Activated naive CD8-positive, alpha-beta T cell treated with anti-CD3 and anti-CD28 coated beads, Interleukin-2, amount 50 U/mL, for 16 hours (primary cell): ENCODE data around the gene LTB4R2.

ENCODE experiments used
- DNase-seq: peaks from one replicate; pipeline ENCODE4 v3.0.0-alpha.2; 2020; ENCODE audit warnings: low read depth, low spot score

Gene LTB4R2

GRCh38 chr14:24309538-24310264, at the start of gene LTB4R2:
Gene LTB4R2, plus strand, starts transcription at chr14:24310140. Its CDS starts 525 bp downstream, at chr14:24310665.
- no peak for DNase-seq

DNA sequence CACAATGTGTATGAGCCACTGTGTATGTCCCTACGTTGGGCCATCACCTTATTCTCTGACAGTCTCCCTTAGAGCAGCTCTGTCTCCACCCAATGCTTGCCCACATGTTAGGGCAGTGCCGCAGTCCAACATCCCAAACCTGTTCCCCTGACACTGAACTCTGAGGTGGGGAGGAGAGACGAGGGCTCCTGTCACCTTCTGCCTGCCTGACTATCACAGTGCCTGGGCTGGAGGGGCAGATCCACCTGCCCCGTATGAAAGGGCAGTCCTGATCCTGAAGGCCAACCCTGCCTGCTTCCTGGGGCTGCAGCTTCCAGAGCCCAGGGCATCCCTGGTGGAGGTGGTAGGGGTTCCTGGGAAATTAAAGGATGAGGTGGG, 49.2 kb upstream of the LTB4R2 start:
- no peak for DNase-seq

GRCh38 chr14:24261256-24261968, 48.5 kb upstream of the LTB4R2 start:
- no peak for DNase-seq

GRCh38 chr14:24261969-24262327, 48.0 kb upstream of the LTB4R2 start:
- no peak for DNase-seq

DNA sequence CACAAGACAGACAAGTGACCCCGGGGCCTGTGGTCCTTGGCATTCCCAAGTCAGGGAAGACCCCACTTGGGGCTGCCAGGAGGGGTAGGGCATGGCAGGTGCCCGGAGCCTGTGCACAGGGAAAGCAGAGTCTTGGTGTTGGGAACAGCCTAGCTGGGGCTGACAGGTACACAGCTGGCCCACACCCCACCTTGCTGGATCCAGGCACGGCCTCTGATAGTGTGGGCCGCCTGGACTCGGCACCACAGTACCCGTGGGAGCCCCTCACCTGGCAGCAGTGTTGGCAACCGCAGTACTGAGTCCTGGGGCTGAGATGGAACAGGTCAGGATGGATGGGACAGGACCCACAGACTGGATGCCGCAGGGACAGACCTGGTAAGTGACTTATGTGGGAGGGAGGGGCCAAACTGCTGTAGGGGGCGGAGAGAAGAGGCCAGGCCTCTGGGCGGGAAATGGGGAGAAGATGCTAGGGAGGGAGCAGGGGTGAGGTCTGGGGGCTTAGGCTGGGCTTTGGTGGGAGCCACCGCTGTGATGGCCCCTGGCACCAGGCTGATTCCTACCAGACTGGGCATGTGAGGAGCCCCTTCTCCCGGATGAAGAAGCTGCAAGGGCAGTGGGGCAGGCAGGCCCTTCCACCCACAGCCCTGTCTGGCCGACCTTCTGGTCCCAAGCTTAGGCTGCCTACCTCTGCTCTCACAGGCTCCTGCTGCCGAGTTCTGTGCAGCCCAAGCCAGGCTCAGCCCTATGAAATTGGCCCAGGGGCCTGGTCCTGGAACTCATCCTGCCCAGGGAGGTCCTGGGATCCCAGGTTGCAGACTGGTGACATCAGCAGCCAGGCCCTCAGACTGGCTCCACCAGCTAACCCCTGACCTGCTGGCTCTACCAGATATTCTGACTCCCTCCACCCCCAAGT, 46.9 kb upstream of the LTB4R2 start, which contains the start of gene TGM1:
Gene TGM1, minus strand, starts transcription at position 357 of the 913 bp plus-strand sequence. CDS start 825 bp downstream, outside the sequence.
- no peak for DNase-seq

- no peak for DNase-seq
These were observed 46.1 kb upstream of the LTB4R2 start for GRCh38 chr14:24263848-24264247.

DNA sequence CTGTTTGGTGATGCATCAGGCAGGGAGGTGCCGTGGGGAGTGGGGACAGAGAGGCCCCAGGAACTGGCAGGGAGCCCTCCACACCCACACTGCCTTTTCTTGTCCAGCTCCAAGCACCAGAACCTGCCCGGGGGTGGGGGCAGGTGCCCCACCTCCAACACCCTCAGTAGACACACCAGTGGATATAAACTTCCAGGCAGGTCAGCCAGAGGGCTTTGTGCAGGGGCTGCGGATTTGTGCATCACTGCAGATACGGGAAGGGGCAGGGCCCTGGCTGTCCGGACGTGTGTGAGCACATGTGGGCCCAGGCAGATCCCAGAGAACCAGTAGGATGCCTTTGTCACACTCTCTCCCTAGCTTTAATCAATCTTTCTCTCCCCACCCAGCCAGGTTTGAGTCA, 45.6 kb upstream of the LTB4R2 start:
- DNase-seq: no peak

DNA sequence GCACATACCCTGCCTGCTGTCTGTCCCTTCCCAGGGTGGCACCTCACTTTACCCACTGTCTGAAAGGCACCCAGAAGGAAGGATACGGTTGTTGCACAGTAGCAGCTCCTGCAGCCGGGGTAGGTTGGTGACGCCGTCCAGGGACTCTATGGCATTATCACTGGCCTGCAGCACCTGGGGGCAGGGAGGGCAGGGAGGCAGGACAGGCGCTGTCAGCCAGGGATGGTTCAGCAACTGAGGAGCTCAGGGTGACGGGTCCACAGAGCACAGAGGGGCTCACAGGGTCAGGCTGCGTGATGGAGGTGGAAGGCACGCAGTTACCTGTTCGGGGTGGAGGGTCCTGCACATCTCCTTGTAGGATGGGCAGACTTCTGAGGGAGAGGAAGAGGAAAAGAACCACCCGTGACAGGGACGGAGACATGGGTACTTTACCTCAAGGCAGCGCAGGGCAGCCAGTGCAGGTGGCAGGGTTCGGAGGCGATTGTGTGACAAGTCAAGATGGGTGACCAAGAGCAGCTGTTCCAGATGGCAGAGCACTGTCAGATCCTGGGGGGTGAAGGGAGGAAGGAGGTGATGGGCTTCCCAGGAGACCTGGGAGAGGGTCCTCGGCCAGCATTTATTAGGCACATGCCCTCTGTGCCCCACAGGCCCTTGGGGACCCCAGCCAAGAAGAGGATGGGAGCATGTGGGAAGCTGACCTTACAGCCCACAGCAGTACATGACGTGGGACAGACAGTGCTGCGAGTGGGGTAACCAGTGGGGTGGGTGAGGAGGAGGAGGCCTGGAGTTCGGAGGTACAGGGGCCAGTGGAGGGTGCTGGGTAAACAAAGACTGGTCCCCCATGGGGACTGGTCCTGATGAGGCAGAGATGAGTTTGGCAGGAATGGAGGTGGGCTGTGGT, 43.3 kb upstream of the LTB4R2 start:
- no peak for DNase-seq

GRCh38 chr14:24267516-24267915, 42.4 kb upstream of the LTB4R2 start:
- no peak for DNase-seq

DNA sequence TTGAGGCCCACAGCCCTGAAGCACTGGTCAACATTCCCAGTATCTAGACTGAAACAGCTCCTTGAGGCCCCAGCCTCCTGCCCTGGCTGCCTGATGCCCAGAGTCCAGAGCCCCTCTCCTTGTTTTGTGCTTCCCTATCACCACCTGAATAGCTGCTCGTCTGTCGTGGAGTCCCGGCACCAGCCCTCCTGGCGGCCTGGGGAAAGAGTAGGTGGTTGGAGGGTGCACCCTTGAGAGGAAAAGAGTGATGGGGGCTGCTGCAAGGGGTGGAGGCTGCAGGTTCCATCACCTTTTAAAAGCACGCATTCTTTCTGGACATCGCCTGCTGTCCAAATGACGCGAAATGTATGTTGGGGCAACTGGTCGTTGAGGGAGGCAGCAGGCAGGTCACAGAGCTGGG, 41.7 kb upstream of the LTB4R2 start:
- no peak for DNase-seq

DNA sequence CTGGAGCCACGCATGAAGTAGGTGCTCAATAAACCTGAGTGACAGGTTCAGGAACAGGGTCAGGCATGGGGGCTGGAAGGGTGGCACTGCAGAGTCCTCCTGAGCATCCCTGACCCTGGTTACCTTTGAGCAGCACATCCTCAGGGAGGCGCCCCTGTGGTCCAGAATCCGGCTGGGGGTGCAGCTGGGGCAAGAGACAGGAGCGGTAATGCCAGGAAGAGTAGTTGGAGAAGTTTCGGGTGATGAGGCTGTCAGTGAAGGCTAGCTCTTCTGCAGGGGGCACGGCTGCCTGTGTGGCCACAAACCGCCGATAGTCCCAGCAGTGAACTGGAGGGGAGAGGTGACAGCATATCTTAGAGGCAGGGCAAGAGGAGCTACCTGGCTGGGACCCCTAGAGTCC, 40.6 kb upstream of the LTB4R2 start:
- no peak for DNase-seq

DNA sequence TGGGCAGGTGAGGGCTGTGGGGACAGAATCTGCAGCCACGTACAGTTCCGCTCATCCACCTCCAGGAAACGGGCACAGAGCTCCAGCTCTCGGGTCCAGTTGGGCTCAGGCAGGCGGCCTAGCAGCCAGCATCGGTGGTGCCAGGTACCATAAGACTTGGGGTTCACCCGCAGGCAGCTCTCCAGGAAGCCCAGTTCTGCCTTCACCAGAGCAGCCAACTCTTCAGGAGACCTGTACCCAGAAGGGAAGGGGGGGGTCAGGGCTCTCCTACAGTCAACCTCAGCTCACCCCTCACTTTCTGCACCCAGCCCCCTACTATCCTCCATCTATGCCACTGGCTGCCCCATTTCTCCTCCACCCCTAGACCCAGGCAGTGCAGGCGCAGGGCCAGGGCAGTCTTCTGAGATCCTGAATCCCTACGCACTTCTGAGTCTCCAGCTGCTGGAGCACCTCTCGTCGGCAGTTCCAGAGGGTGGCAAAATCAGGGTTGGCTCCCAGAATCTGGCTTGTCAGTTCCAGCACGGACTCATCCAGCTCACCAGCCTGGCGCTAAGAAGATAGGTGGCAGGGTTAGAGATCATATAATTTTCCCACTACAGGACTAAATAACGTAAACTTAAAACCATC, 39.9 kb upstream of the LTB4R2 start:
- no peak for DNase-seq

- DNase-seq: no peak
These were observed 39.3 kb upstream of the LTB4R2 start for GRCh38 chr14:24270537-24271133.

GRCh38 chr14:24271134-24271833, 38.7 kb upstream of the LTB4R2 start, which contains the start of gene RABGGTA:
Gene RABGGTA, minus strand, starts transcription at chr14:24271597. Its CDS starts 482 bp downstream, at chr14:24271115.
- DNase-seq: peak; percentile 80

DNA sequence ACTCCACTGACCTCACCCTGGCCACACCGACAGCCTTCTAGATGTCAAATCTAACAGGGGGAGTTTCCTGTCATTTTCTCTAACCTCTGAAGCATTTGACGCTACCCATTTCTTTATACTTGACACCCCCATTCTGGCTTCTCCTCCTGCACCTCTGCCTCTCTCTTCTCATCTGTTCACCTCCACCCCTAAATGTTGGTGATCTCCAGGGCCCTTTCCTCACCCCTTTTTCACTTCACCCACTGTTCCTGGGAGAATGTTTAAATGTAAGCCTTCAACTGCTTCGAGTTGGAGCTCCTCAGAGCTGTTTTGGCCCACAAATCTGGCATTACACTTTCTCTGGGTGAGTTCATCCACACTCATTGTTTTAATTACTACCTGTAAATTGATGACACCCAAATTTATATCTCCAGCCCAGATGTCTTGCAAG, 38.1 kb upstream of the LTB4R2 start:
- DNase-seq: no peak

GRCh38 chr14:24272467-24272866, 37.5 kb upstream of the LTB4R2 start:
- DNase-seq: no peak

GRCh38 chr14:24273422-24273998, 36.4 kb upstream of the LTB4R2 start:
- DNase-seq: no peak

DNA sequence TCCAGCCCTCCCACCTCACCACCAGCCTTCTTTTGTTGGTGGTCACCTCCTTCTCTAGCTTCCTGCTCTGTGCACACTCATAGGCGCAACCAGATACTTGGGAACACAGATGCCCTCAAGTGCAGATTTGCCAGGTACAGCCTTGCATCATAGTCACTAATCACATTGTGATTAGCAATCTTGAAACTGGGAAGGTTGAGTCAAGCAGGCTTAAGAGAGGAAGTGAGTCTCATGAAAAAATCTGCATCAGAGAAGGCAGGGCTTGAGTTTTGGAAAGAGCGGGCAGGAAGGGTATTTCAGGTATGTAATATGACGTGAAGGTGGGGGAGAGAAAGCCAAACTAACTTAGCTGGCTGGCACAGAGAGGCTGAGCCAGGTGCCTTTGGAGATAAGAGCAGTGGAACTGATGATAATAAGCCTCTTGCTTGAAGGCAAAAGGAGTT, 35.8 kb upstream of the LTB4R2 start:
- DNase-seq: peak; percentile 20

DNA sequence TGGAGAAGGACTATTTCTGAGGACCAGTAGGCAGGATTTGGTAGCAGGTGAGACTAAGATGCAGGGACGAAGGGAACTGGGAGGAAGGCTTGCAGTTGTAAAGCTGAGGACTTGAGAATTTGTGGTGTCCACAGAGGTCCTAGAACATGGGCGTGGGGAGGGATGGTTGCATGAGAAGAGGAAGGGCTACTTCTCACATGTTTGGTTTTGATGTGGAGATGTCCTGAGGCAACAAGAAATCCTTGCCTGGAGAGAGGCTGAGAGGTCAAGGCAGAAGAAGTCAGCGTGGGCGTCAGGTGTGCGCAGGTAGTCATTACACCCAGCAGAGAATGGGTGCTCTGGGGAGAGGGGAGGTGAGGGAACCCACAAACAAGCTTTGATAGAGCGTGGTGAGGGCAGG, 32.9 kb upstream of the LTB4R2 start:
- DNase-seq: no peak
